ENCODE measurements around the gene UQCRQ. TPM values are rescaled to one million over a fixed set of nuclear protein-coding genes. Genes with fewer than 3 reads are reported as not detected.

UQCRQ gene
- total RNA-seq, 3 donors from 2014 or later (not counting 1 experiment from before 2014, with no cell fraction given): 114 to 116 (median 115) TPM

DNA sequence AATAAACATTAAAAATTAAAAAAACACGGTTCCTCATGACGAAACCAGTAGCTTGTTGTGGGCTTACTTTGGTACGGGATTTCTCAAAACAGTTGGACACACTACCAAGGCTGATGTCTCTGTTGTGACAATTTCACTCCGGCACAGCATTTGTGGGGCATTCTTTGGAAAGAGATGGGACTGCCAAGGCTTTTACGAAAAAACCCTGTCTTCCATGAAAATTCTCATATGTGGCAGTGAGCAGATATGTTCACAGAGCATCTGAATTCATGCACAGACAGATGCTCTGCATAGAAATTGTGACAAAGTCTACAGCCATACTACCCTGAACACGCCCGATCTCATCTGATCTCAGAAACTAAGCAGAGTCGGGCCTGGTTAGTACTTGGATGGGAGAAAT, 18.2 kb upstream of the UQCRQ start:
- Histone ChIP-seq H3K36me3 (ENCODE audit: control insufficient read depth, insufficient read depth, low read length) (no peaks in the 10 kb centered on the region), H3K4me1 (ENCODE audit: control insufficient read depth, insufficient read depth, low read length) (no peaks in the 10 kb centered on the region), H3K9me3 (ENCODE audit: control insufficient read depth, insufficient read depth, low read length) (no peaks in the 10 kb centered on the region), H3K27me3 (ENCODE audit: control insufficient read depth, insufficient read depth, low read length) (no peaks in the 10 kb centered on the region), H3K4me3 (ENCODE audit: low read length) (no peak overlapping the region), H3K27ac (ENCODE audit: low read length) (no peak overlapping the region)
- Mint-ChIP-seq H3K9me3 (no peaks in the 10 kb centered on the region), H3K36me3 (no peaks in the 10 kb centered on the region), H3K27me3 (ENCODE audit: low read depth in 2 of 2) (peaks cover 6 to 7% of the 10 kb centered on the region in 2 donors), H3K27ac (no peak overlapping the region), H3K4me3 (no peak overlapping the region), H3K4me1 (no peaks in the 10 kb centered on the region)
- WGBS (ENCODE audit: insufficient coverage): 95% methylated on average over 8 of the region's 8 CpGs
- intact Hi-C loops (cut with micrococcal nuclease): no loop called here
- ATAC-seq: no peak
- no peak for TF ChIP-seq CTCF (IDR thresholded peaks at IDR 0.05)
- no peak for DNase-seq

DNA sequence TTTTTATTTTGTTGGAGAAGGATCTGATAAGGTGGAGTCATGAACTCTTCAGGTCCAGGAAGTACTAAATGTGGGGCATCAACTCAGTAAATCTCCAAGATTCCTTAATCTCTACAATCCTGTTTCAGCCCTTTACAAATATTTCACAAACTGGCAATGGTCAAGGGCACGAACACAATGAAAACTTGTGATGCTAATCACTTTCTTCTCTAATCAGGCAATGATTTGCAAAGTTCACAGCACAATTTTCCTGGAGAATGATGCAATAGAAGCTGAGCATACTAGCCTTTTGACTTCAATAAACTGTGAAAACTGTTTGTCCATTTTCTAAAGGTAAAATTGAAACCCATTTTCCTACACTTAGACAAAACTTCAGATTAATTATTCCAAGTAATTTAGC, 17.1 kb upstream of the UQCRQ start:
- Histone ChIP-seq H3K36me3 (ENCODE audit: control insufficient read depth, insufficient read depth, low read length) (no peaks in the 10 kb centered on the region), H3K4me1 (ENCODE audit: control insufficient read depth, insufficient read depth, low read length) (no peaks in the 10 kb centered on the region), H3K27ac (ENCODE audit: low read length) (no peak overlapping the region), H3K4me3 (ENCODE audit: low read length) (no peak overlapping the region), H3K27me3 (ENCODE audit: control insufficient read depth, insufficient read depth, low read length) (no peaks in the 10 kb centered on the region), H3K9me3 (ENCODE audit: control insufficient read depth, insufficient read depth, low read length) (no peaks in the 10 kb centered on the region)
- Mint-ChIP-seq H3K4me3 (no peak overlapping the region), H3K4me1 (no peaks in the 10 kb centered on the region), H3K9me3 (no peaks in the 10 kb centered on the region), H3K27ac (no peak overlapping the region), H3K36me3 (no peaks in the 10 kb centered on the region), H3K27me3 (ENCODE audit: low read depth in 2 of 2) (peaks cover 6 to 7% of the 10 kb centered on the region in 2 donors)
- TF ChIP-seq CTCF (IDR thresholded peaks at IDR 0.05): no peak
- WGBS (ENCODE audit: insufficient coverage): 69% methylated on average over 1 of the region's 1 CpG
- intact Hi-C loops (cut with micrococcal nuclease): no loop called here
- DNase-seq: no peak
- ATAC-seq: no peak

DNA sequence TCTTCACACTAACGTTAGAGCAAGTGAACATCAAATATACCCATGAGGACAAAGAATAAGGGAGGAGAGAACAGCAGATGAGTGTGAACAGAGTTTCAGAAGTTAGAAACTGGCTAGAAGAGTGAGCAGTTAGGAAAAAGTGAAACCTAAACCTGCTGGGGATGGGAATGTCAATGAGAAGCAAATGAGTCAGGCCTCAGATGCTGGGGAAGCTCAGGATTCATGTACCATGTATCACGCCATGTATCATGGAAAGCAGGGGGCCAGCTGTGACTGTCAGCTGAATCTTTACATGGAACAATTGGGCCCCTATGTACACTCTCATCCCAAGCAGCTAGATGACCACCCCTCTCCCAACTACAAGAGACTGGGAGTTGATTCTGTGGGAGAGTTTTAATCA, 16.4 kb upstream of the UQCRQ start:
- Histone ChIP-seq H3K4me3 (ENCODE audit: low read length) (no peak overlapping the region), H3K36me3 (ENCODE audit: control insufficient read depth, insufficient read depth, low read length) (no peaks in the 10 kb centered on the region), H3K27ac (ENCODE audit: low read length) (no peak overlapping the region), H3K9me3 (ENCODE audit: control insufficient read depth, insufficient read depth, low read length) (no peaks in the 10 kb centered on the region), H3K4me1 (ENCODE audit: control insufficient read depth, insufficient read depth, low read length) (no peaks in the 10 kb centered on the region), H3K27me3 (ENCODE audit: control insufficient read depth, insufficient read depth, low read length) (no peaks in the 10 kb centered on the region)
- Mint-ChIP-seq H3K4me3 (no peak overlapping the region), H3K27ac (no peak overlapping the region), H3K9me3 (no peaks in the 10 kb centered on the region), H3K4me1 (no peaks in the 10 kb centered on the region), H3K27me3 (ENCODE audit: low read depth in 2 of 2) (peaks cover 6 to 7% of the 10 kb centered on the region in 2 donors), H3K36me3 (no peaks in the 10 kb centered on the region)
- no peak for TF ChIP-seq CTCF (IDR thresholded peaks at IDR 0.05)
- WGBS (ENCODE audit: insufficient coverage): 90% methylated on average over 2 of the region's 2 CpGs
- DNase-seq (no peak), ATAC-seq (no peak)
- intact Hi-C loops (cut with micrococcal nuclease): no loop called here

DNA sequence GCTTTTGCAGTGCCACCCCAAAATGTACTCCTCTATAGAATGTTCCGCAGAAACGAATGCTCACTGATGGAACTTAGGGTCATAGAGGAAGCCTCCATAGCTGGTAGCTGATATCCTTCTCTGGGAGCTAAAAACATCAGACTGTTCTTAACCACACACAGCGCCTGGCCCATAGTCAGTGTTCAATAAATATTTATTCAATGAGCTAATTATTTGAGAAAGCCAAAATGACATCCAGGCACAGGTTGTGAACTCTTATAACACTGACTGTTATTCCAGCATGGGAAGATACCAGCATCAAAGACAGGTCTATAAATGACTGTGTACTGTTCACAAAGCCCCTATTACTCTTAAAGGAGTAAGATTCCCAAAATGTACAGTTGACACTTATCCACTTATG, 13.1 kb upstream of the UQCRQ start:
- Mint-ChIP-seq H3K36me3 (no peaks in the 10 kb centered on the region), H3K4me1 (no peaks in the 10 kb centered on the region), H3K9me3 (no peaks in the 10 kb centered on the region), H3K27me3 (ENCODE audit: low read depth in 2 of 2) (peaks cover 5 to 11% of the 10 kb centered on the region in 2 donors), H3K27ac (no peak overlapping the region), H3K4me3 (no peak overlapping the region)
- no peak overlapping the region for H3K4me3 ChIP-seq (ENCODE audit: low read length)
- H3K27me3 ChIP-seq (ENCODE audit: control insufficient read depth, insufficient read depth, low read length): no peaks in the 10 kb centered on the region
- H3K9me3 ChIP-seq (ENCODE audit: control insufficient read depth, insufficient read depth, low read length): no peaks in the 10 kb centered on the region
- TF ChIP-seq CTCF (IDR thresholded peaks at IDR 0.05): no peak
- 97% methylated on average over 3 of the region's 3 CpGs for WGBS (ENCODE audit: insufficient coverage)
- no peaks in the 10 kb centered on the region for H3K4me1 ChIP-seq (ENCODE audit: control insufficient read depth, insufficient read depth, low read length)
- no peak overlapping the region for H3K27ac ChIP-seq (ENCODE audit: low read length)
- H3K36me3 ChIP-seq (ENCODE audit: control insufficient read depth, insufficient read depth, low read length): no peaks in the 10 kb centered on the region
- ATAC-seq (no peak), DNase-seq (no peak)
- intact Hi-C loops (cut with micrococcal nuclease): no loop called here
